ENCODE data around the gene ACTN3.

ACTN3 gene

GRCh38 chr11:66545701-66546367 is 869 bp upstream of the ACTN3 start, which contains the start of gene ZDHHC24:
Gene ZDHHC24 (minus strand): TSS chr11:66546048. CDS start chr11:66546003, 45 bp downstream.
- DNase-seq, result peak; percentile 97

- no peak for DNase-seq
Observed at GRCh38 chr11:66546966-66547661, 411 bp downstream of the ACTN3 start.

- no peak for DNase-seq
Observed at GRCh38 chr11:66547662-66548009, 933 bp downstream of the ACTN3 start.

- no peak for DNase-seq
Observed at GRCh38 chr11:66548041-66548440, 1.3 kb downstream of the ACTN3 start.

- DNase-seq, result no peak
Observed at GRCh38 chr11:66548774-66549630, 2.3 kb downstream of the ACTN3 start.

GRCh38 chr11:66549696-66550095 is 3.0 kb downstream of the ACTN3 start:
- DNase-seq, result no peak

- DNase-seq, result no peak
Observed at GRCh38 chr11:66550887-66551286, 4.2 kb downstream of the ACTN3 start.

- no peak for DNase-seq
Observed at GRCh38 chr11:66554602-66555001, 7.9 kb downstream of the ACTN3 start.

- DNase-seq, result no peak
Observed at GRCh38 chr11:66555416-66555815, 8.7 kb downstream of the ACTN3 start.

- DNase-seq, result no peak
Observed at GRCh38 chr11:66556086-66556485, 9.4 kb downstream of the ACTN3 start.

GRCh38 chr11:66557733-66558326 is 11.1 kb downstream of the ACTN3 start:
- DNase-seq, result no peak

- DNase-seq, result peak; percentile 45
Observed at GRCh38 chr11:66559142-66559865, 12.6 kb downstream of the ACTN3 start.

GRCh38 chr11:66559866-66560676 is 13.4 kb downstream of the ACTN3 start:
- no peak for DNase-seq

GRCh38 chr11:66561178-66561974 is 14.7 kb downstream of the ACTN3 start:
- no peak for DNase-seq

GRCh38 chr11:66561975-66562248 is 15.2 kb downstream of the ACTN3 start:
- DNase-seq, result no peak

- no peak for DNase-seq
Observed at GRCh38 chr11:66562275-66562674, 15.6 kb downstream of the ACTN3 start.

GRCh38 chr11:66562907-66563583 is 16.3 kb downstream of the ACTN3 start:
- no peak for DNase-seq

GRCh38 chr11:66563832-66564231 is 17.1 kb downstream of the ACTN3 start:
- no peak for DNase-seq

GRCh38 chr11:66564538-66564937 is 17.8 kb downstream of the ACTN3 start:
- no peak for DNase-seq

GRCh38 chr11:66564984-66565383 is 18.3 kb downstream of the ACTN3 start:
- DNase-seq, result no peak
